ENCODE data around the gene TPK1. TPM values are rescaled to one million over a fixed set of nuclear protein-coding genes. Genes with fewer than 3 reads are reported as not detected.

The TPK1 gene
- total and polyA plus RNA-seq, 2 of the 4 experiments (the other 2 are of a cell fraction): 0.38 to 1.8 TPM

DNA sequence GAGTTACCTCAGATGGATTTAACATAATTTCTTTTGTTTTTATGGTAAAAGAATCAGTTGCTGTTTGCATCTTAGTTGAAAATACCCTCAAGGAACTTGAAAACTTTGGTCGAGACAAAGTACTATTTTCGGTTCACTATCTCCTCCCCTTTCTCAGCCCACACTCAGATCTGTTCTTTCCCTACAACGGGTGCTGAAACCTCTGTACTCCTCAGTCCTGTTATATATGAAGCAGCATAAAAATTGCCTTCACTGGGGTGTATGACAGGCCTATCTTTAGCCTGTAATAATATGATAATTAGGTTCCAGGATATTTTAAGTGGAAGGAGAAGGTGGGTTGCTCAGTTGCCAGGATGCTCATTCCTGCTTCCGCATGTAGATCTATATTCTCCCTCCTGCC is 327.2 kb downstream of the TPK1 start:
- Histone ChIP-seq H3K4ac (ENCODE audit: low read depth, low read length) (no peak overlapping the region), H3K4me3 (ENCODE audit: insufficient read depth, low read depth, low read length) (no peak overlapping the region), H2BK20ac (ENCODE audit: low read depth, low read length) (no peak overlapping the region), H3K27ac (ENCODE audit: insufficient read depth, low read length) (no peak overlapping the region), H4K91ac (ENCODE audit: insufficient read depth, low read depth, low read length) (no peak overlapping the region), H3K18ac (ENCODE audit: low read depth, low read length) (no peak overlapping the region), H2BK5ac (ENCODE audit: low read depth, low read length, poor library complexity, severe bottlenecking) (no peak overlapping the region), H3K27me3 (ENCODE audit: control insufficient read depth, insufficient read depth, low read length) (no peaks in the 10 kb centered on the region), H3K4me2 (ENCODE audit: low read depth, low read length) (no peak overlapping the region), H3K23ac (ENCODE audit: low read depth, low read length) (no peak overlapping the region), H3K9me1 (ENCODE audit: insufficient read depth, low read length) (no peaks in the 10 kb centered on the region), H2AK9ac (replicated peaks; ENCODE audit: low read depth, low read length, poor library complexity) (no peak overlapping the region), H2BK15ac (ENCODE audit: low read depth, low read length) (no peak overlapping the region), H3K79me1 (ENCODE audit: low read depth in 1 of 2, low read length in 2 of 2) (no peaks in the 10 kb centered on the region), H2AFZ (replicated peaks; ENCODE audit: low read length, poor library complexity) (no peak overlapping the region), H4K5ac (ENCODE audit: low read depth, low read length) (no peak overlapping the region), H3K4me1 (ENCODE audit: control insufficient read depth, insufficient read depth, low read length) (no peaks in the 10 kb centered on the region), H2BK120ac (ENCODE audit: low read depth, low read length) (no peak overlapping the region), H3K9ac (ENCODE audit: low read depth, low read length) (no peak overlapping the region), H3K14ac (replicated peaks; ENCODE audit: low read depth, low read length) (no peak overlapping the region), H3K56ac (ENCODE audit: extremely low read depth, insufficient read depth, low read length) (no peak overlapping the region), H2AK5ac (ENCODE audit: low read depth, low read length) (no peak overlapping the region), H3K36me3 (ENCODE audit: control insufficient read depth, insufficient read depth, low read length) (no peaks in the 10 kb centered on the region), H3K9me3 (ENCODE audit: control insufficient read depth, insufficient read depth, low read length) (peaks cover 10% of the 10 kb centered on the region), H4K20me1 (ENCODE audit: insufficient read depth, low read length) (no peaks in the 10 kb centered on the region), H4K8ac (ENCODE audit: low read depth in 2 of 2, low read length in 2 of 2) (no peak overlapping the region)
- intact Hi-C loops (cut with micrococcal nuclease) (no loop called here), in situ Hi-C loops (cut with MboI; ENCODE audit: low sequenced_read_pairs) (no loop called here), dilution Hi-C loops (cut with HindIII; ENCODE audit: low sequenced_read_pairs, unreplicated experiment) (no loop called here)
- no TSS peak for BruUV-seq (replicated peaks)
- POLR2A ChIA-PET (ENCODE audit: unreplicated experiment): no interaction called here
- TF ChIP-seq RCOR1 (IDR thresholded peaks at IDR 0.05; ENCODE audit: insufficient replicate concordance, low read length) (no peak), RAD21 (IDR thresholded peaks at IDR 0.05; ENCODE audit: low read length) (no peak), NFE2L2 (IDR thresholded peaks at IDR 0.05; ENCODE audit: low read depth, low read length) (no peak), MAZ (IDR thresholded peaks at IDR 0.05; ENCODE audit: borderline replicate concordance, low read depth, low read length) (no peak), CHD1 (IDR thresholded peaks at IDR 0.05; ENCODE audit: low read depth, low read length) (no peak), SMC3 (IDR thresholded peaks at IDR 0.05; ENCODE audit: low read depth, low read length) (no peak), FOS (IDR thresholded peaks at IDR 0.05; ENCODE audit: low read depth, low read length) (no peak), CEBPB (IDR thresholded peaks at IDR 0.05; ENCODE audit: low read depth, low read length) (no peak), POLR2A (IDR thresholded peaks at IDR 0.05; ENCODE audit: low read depth, low read length) (no peak), BHLHE40 (IDR thresholded peaks at IDR 0.05; ENCODE audit: low read depth, low read length) (no peak)
- WGBS, 2 experiments (ENCODE audit: extremely low coverage in 2 of 2, insufficient read length in 1 of 2): no CpG with 5 or more reads among the region's 4 CpGs
- CTCF ChIA-PET: no interaction called here
- no peak for ATAC-seq (ENCODE audit: low read depth)
- no peak for DNase-seq
